Measurements from ENCODE around the gene CLMP.

The CLMP gene

DNA sequence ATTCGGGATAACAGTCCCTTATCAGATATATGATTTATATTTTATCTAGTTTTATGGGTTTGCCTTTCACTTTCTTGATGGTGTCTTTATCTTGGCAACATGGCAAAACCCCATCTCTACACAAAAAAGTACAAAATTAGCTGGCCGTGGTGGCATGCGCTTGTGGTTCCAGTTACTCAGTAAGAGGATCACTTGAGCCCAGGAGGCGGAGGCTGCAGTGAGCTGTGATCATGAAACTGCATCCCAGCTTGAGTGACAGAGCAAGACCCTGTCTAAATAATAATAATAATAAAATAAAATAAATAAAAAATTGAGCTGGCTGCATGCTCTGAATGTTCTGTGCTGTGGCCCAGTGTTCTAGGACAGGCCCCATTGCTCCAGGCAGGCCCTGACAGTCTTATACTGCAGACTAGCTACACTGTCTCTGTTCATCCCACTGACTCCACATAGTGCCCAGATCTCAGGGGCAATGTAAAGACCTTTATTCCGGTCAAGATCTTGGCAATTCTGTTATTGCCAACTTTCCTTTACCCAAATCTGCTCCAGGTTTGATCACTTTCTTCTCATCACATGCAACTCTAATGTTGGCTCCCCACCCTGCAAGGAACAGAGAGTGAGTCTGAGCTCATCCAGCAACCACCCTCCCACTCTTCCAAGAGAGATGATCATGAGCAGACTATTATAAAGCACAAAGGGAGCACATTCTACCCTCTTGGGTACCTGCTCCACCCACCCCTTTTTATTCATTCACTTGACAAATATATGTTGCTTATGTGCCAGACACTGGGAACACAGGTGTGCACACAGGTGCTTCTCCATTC lies 141.9 kb downstream of the CLMP start:
- DNase-seq = no peak

DNA sequence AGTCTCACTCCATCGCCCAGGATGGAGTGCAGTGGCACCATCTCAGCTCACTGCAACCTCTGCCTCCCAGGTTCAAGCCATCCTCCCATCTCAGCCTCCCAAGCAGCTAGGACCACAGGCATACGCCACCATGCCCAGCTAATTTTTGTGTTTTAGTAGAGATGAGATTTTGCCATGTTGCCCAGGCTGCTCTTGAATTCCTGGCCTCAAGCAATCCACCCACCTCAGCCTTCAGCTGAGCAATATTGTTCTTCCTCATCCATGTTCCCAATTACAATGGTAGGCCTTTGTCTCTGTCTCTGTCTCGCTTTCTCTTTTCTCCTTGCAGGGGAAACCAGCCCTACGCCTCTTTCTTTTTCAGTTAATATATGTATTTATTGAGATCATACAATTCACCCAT lies 143.4 kb downstream of the CLMP start:
- no peak for DNase-seq

DNA sequence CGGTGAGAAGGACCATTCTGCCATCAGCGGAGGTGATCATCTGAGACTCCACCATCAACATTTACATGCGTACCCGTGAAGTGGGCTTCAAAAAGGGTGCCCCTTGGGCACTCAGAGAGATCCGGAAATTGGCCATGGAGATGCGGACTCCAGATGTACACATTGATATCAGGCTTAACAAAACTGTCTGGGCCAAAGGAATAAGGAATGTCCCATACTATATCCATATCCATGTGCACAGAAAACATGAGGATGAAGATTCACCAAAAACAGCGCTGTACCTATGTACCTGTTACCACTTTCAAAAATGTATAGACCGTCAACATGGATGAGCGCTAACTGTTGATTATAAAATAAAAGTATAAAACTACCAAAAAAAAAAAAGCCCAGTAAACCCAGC lies 143.9 kb downstream of the CLMP start:
- DNase-seq = no peak

DNA sequence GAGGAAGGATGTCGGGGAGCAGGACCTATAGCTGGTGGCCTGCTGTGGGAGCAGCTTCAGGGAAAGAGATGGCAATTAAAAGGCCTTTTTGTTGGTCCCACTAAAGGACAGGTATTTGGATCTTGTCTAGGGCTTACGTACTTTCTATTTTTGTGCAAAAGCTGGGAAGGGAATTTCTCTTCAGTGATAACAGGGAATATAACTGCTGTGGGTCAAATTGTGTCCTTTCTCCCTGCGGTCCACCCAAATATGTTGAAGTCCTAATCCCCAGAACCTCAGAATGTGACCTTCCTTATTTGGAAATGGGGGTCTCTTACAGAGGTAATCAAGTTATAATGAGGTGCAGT lies 147.1 kb downstream of the CLMP start:
- no peak for DNase-seq

DNA sequence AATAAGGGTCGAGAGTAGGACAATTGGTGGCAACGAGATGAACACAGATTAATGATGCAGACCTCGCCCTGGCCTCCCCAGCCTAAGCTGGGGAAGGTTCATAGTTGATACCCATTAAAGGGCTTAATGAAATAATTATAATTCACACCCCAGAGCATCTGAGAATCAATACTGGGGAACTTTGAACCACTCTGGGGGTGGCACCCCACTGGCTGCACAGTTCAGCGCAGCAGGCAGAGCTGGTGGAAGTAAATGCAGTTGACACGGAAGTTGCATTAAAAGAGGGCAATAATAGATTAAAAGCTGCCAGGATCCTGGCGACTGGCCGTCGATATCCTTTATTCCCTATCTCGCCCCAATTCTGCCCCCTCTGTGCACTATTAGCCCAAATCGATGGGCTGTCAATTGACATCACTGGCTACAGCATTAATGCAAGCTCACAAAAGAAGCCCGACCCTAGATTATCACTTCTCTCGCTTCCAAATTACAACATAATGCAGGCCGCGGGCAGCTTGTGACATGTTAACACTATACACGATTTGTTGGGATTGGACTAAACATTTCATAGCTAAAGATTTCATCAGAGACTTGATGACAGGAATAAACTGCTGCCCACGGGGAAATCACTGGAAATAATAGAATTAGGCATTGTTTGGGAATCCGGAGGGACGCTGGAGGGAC lies 147.6 kb downstream of the CLMP start:
- no peak for DNase-seq

DNA sequence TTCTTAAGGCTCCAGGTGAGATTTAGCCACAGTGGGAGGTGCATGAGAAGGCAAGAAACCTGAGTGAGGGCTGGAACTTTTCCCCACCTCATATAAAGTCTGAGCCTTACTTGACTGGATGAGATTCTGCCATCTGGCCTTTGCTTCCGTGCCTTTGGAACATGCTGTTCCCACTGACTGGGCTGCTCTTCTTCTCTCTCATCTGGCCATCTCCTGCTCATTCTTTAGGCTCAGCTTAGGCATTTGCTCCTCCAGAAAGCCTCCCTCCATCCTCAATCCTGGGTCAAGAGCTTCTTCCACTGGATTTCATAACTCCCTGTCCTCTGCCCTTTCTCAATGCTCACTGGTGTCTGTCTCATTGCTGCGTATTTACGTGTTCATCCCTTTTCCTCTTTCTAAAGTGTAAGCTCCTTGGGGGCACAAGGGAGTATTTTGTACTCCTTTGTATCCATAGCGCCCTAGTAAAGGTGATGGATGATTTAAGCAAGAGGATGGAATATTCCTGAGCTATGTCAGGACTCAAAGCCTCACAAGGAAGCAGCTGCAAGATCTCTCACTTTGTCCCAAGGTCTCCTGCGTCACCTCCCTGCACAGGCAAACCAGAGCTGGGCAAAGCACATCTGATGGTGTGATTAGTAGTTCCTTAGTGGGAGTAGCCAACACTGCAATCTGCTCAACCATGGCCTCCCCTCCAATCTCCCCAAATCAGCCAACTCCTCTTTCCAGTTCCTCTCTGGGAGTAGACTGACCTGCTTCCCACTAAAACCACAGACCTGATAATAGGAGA lies 148.4 kb downstream of the CLMP start:
- no peak for DNase-seq

DNA sequence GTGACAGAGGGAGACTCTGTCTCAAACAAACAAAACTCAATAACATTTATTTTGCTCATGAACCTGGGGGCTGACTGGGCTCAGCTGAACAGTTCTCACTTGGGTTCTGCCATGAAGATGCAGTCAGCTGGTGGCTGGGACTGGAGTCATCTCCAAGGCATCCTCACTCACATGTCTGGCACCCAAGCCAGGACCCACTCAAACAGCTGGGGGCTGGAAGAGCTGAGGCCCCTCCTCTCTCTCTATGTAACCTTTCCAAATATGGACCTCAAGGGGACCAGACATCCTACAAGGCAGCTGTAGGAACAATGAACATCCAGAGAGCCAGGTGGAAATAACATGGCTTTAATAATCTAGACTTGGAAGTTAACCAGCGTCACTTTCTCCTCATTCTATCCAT lies 149.9 kb downstream of the CLMP start:
- no peak for DNase-seq

DNA sequence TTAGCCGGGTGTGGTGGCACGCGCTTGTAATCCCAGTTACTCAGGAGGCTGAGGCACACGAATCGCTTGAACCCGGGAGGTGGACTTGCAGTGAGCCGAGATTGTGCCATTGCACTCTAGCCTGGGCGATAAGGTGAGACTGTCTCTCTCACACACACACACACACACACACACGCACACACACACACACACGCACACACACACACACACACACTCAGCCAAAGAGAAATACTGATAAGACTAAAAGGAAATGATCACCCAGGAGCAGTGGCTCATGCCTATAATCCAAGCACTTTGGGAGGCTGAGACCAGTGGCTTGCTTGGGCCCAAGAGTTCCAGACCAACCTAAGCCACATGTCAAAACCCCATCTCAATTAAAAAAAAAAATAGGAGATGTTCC lies 153.9 kb downstream of the CLMP start:
- DNase-seq = no peak

DNA sequence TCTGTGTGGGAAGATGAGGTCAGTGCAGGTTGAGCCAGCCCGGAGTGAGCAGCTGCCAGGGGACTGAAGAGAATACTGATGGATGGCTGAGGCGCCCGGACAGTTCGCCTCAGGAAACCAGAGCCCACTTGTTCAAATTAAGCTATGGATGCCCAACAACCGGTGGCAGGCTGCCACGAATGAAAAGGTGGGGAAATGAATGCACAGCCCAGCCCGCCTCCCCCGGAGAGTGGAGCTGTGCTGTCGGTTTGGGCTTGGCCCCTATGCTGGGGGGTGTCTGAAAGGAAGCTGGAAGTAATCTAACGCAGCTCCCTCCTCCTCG lies 155.0 kb downstream of the CLMP start:
- DNase-seq = no peak

DNA sequence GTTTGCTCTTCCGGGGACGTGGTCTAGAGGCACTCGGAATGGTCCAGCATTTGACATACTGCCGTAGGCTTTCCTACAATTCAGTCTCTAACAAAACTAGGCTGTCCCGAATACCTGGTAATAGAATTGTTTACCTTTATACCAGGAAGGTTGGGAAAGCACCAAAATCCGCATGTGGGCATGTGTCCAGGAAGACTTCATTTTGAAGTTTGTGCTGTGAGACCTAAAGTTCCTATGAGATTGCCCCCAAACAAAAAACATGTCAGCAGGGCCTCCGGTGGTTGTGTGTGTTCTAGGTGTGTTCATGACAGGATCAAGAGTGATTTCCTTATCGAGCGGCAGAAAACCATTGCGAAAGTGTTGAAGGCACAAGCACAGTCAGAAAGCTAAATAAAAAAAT lies 159.2 kb downstream of the CLMP start:
- no peak for DNase-seq

DNA sequence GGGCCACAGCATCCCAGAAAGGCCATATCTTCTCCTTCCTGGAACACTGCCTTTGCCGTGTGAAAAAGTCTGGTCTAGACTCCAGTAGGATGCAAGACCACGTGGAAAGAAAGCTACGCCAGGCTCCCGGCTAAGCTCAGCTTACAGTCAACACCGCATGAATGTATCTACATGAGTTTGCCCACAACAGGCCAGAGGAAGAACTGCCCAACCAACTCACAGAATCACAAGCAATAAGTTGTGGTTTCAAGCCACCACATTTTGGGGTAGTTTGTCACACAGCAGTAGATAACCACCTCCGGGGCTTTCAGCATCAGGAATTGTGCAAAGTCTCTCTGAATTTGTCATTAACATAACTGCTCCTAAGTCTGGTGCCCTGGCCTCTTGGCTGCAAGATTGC lies 160.5 kb downstream of the CLMP start:
- DNase-seq = no peak

DNA sequence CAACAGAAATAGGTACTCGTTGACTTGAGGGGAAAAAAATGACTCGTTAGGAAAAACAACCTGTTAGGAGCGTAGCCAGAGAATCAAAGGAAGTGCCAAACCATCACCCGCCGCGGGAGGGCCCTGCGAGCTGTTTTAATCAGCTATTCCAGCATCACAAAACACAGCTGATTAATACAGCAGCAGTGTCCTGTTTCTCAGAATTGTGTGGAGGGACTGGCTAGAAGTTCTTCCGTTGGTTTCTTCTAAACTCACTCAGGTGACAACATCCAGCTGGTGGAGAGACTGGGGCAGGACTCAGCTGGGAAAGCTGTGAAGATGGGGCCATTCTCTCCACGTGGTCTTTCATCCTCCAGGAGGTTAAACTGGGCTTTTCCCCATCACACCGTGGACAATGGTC lies 161.2 kb downstream of the CLMP start:
- DNase-seq = no peak

DNA sequence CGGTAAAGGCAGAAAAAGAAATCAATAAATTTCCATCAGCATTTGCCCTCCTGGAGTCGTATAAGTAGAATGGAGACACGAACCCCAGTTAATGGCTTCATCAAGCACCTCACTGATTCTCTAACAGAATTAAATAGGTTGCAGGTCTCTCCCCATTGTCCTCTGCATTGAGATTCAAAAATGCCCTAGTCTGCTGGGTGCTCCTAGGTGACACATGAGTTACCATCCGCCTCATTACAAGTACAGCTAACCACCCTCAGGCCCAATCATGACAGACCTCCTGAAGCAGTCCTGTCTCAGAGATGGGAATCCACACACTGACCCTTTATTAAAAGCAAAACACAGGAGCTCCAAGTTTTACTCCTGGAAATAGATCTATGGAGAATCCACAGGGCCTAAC lies 164.5 kb downstream of the CLMP start:
- DNase-seq = no peak

DNA sequence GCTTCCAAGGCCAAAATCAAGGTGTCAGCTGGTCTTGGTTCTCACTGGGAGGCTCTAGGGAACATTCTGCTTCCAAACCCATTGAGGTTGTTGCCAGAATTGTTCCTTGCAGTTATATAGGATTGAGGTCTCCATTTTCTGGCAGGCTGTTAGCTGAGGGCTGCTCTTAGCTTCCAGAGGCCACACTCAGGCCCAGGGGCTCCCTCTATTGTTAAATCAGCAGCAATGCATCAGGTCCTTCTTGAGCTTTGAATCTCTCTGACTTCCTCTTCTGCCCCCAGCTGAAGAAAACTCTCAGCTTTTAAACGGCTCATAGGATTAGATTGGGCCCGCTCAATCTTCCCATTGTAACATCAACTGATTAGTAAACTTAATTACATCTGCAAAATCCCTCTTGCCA lies 174.1 kb downstream of the CLMP start:
- DNase-seq = peak; percentile 22

All from NCI-H2171 treated with DMSO at 0.1 percent for 48 hours (cell line).